ENCODE results near the gene PSMD1.

DNA sequence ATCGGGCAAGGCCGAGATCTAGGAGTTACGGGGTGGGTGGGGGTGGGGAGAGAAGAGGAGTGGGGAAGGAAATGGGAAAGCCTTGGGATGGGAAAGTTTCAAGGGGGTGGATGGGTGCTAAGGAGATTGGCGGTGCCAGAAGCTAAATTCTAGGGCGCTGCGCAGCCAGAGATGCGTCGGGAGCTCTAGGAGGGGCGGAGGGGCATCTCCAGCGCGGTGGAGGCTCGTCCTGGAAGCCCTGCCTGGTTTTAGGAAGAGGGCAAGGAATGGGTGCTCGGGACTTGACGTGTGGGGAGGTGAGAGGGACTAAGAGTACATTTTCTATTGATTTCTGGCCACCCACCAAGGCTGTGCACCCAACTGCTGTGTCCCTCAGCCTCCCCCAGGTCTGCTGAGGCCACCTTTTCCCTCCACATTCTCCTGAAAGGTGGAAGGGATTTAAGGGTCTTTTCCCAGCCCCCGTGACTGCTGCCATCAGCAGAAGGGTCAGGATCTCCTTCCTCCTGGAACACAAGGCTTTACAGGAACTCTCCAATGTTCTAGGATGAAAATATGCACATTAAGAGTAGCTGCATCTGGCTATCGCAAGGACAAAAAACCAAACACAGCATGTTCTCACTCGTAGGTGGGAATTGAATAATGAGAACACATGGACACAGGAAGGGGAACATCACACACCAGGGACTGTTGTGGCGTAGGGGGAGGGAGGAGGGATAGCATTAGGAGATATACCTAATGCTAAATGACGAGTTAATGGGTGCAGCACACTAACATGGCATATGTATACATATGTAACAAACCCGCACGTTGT, 18.0 kb upstream of the PSMD1 start:
- TF ChIP-seq, protein P1, sequence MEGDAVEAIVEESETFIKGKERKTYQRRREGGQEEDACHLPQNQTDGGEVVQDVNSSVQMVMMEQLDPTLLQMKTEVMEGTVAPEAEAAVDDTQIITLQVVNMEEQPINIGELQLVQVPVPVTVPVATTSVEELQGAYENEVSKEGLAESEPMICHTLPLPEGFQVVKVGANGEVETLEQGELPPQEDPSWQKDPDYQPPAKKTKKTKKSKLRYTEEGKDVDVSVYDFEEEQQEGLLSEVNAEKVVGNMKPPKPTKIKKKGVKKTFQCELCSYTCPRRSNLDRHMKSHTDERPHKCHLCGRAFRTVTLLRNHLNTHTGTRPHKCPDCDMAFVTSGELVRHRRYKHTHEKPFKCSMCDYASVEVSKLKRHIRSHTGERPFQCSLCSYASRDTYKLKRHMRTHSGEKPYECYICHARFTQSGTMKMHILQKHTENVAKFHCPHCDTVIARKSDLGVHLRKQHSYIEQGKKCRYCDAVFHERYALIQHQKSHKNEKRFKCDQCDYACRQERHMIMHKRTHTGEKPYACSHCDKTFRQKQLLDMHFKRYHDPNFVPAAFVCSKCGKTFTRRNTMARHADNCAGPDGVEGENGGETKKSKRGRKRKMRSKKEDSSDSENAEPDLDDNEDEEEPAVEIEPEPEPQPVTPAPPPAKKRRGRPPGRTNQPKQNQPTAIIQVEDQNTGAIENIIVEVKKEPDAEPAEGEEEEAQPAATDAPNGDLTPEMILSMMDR (IDR thresholded peaks at IDR 0.05; ENCODE audit: poor library complexity, severe bottlenecking) = no peak
- TF ChIP-seq RAD21 (conservative IDR thresholded peaks at IDR 0.05) = no peak
- TF ChIP-seq POLR2AphosphoS5 (IDR thresholded peaks at IDR 0.05) = no peak
- no peak for TF ChIP-seq TAF1 (IDR thresholded peaks at IDR 0.05; ENCODE audit: low read depth)
